GM12865 (cell line): ENCODE results near the gene TUSC2.
A peak's percentile ranks its signal among the peaks of the same experiment; 100 is the strongest.

Source experiments
- DNase-seq: peaks from one replicate; pipeline ENCODE4 v3.0.0; 2010; ENCODE audit warnings: low read depth
- H3K4me3 ChIP-seq: 2 replicates; pipeline ENCODE4 v1.5.1; 2011; ENCODE audit warnings: mild to moderate bottlenecking, low read depth, low read length, control low read depth
- TF ChIP-seq, protein P1 (sequence below): IDR thresholded peaks from 2 replicates; pipeline ENCODE4 v1.5.1; 2011; ENCODE audit warnings: low read length, control low read depth, low read depth, inconsistent platforms; ENCODE audit not compliant: insufficient read depth; ENCODE audit errors: missing control alignments

The TUSC2 gene

DNA sequence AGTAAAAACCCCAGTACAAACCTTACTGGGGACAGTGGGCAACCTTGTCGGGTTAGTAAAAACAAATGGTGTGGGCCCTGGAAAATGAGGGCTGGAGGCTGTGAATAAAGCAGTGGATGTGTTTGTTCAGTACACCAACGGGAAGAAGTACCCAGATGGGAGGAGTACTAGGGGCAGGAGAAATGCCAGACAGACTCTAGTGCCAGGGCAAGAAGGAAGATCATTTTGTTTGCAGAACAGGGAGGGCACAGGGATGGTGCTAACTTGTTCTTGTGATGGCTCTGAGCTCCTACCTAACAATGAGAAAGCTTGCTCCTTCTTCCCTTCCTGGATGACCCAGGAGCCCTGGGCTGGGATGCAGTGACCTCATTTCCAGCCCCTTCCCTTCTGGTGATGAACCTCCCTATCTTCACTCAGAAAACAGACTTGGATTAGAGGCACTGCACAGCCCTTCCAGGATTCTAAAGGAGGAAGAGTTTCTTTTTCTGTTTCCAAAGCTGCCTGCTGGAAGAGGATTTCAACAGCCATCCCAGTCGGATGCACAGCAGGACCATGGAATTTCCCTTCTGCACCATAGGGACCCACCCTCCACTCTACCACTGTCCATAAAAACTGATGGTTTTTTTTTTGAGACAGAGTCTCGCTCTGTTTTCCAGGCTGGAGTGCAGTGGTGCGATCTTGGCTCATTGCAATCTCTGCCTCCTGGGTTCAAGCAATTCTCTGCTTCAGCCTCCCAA lies 6.5 kb upstream of the TUSC2 start:
- TF ChIP-seq, protein P1, sequence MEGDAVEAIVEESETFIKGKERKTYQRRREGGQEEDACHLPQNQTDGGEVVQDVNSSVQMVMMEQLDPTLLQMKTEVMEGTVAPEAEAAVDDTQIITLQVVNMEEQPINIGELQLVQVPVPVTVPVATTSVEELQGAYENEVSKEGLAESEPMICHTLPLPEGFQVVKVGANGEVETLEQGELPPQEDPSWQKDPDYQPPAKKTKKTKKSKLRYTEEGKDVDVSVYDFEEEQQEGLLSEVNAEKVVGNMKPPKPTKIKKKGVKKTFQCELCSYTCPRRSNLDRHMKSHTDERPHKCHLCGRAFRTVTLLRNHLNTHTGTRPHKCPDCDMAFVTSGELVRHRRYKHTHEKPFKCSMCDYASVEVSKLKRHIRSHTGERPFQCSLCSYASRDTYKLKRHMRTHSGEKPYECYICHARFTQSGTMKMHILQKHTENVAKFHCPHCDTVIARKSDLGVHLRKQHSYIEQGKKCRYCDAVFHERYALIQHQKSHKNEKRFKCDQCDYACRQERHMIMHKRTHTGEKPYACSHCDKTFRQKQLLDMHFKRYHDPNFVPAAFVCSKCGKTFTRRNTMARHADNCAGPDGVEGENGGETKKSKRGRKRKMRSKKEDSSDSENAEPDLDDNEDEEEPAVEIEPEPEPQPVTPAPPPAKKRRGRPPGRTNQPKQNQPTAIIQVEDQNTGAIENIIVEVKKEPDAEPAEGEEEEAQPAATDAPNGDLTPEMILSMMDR, result no peak
- DNase-seq, result no peak
- H3K4me3 ChIP-seq, result no peak overlapping the region

DNA sequence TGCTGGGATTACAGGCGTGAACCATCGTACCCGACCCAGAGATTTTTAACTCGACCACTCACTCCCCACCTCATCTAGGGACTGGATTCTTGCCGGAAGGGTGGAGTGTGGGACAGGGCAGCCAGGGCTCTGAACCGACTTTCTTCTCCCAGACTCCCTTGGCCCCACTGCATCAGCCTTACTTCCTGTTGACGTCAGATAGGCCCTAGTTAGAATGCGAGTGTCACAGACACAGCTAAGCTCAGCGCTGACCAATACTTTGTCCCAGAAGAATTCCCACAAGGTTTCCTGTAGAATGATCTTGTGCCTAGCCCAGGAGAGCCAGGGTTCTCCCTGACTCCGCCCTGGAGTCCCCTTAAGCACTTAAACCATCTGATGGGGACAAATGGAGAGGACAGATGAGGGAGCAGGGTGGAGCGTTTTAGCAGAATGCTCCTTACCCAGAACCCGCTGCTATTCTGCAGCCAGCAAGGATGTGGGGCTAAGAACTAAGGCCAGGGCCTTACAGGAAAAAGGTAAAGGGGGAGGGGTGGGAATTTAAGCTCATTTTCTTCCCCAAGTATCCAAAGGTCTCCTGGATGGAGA lies 5.8 kb upstream of the TUSC2 start:
- no peak overlapping the region for H3K4me3 ChIP-seq
- DNase-seq, result no peak
- TF ChIP-seq, protein P1, result no peak

DNA sequence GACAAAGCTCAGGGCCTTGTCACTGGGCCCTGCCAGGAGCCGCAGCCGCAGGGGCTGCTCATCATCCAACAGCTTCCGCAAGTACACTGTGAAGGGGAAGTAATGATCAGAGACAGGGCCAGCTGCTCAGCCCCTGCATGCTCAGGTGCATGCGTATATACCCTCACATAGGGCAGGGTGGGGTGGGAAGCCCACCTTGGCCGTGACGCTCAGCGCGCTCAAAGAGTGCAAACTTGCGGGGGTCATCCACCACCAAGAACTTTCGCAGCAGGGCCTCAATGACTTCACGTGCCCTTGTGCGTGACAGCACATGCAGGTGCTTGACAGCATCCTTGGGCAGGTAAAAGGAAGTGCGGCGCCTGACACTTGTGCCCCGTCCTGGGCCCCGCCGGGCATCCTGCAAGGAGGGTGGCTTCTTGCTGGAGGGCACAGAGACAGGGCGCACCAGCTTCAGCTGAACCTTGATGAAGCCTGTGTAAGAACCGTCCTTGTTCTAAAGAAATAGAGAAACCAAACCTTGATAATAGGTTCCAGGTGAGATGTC lies 3.4 kb upstream of the TUSC2 start:
- TF ChIP-seq, protein P1, result no peak
- H3K4me3 ChIP-seq, result no peak overlapping the region
- DNase-seq, result no peak

DNA sequence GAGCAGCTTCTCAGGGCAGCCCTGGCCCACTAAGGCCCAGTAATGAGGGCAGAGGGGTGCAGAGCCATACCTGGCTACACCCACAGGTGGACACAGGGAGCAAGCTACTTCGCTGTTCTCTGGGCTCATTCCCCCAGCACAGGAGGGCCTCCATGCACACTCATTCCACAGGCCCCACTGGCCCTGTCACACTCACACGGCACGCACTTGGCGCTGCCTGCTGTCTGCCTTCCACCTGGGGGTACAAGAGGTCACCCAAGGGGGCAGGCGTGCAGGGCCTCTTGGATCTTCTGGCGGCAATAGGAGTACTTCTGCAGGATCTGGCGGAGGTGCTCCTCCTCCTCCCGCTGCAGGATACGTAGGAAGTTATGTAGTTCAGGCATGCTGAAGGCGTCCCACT lies 2.3 kb upstream of the TUSC2 start:
- no peak for DNase-seq
- H3K4me3 ChIP-seq, result no peak overlapping the region
- TF ChIP-seq, protein P1, result no peak

DNA sequence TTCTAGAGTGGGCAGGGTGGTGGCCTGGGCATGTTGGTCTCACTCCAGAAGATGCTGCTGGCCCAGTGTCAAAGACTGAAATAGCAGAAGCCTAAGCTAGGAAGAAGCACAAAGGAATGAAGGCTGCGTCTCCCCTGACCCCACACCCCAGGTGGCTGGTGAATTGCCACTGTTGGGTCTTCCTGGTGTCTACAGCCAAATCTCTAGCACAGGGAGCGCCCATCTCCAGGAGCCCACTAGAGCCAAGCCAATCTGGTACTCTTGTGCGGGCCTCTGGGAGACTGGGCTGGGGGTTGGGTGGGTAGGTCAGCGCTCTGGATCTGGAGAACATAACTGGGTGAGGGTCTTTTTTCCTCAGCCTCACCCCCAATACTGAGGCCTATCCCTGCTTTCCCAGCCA lies 894 bp downstream of the TUSC2 start:
- no peak for DNase-seq
- TF ChIP-seq, protein P1, result no peak

DNA sequence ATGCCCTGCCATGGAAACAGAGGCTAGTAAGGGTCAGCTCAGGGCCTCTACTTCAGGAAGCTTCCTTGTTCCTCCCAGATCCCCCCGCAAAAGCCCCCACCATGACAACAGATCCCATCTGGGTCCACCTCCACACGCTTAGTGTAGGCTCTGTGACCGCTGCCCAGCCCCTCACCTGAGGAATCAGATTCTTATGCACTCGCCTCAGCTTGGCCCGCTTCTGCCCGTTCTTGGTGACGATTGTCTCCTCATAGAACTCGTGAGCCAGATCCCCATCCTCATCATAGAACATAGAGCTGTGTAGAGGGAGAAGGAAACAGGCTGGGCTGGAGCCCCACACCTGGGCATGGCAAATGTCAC lies 1.9 kb downstream of the TUSC2 start:
- TF ChIP-seq, protein P1, result no peak
- H3K4me3 ChIP-seq, result no peak overlapping the region
- no peak for DNase-seq

More for the DNA sequence above, 894 bp downstream of the TUSC2 start:
- peak overlapping the region; percentile 92 for H3K4me3 ChIP-seq
